ENCODE data around the gene S100A14. TPM values are rescaled to one million over a fixed set of nuclear protein-coding genes. Genes with fewer than 3 reads are reported as not detected.
"Not testable (repeated sequence)": the region's sequence is repeated elsewhere in the genome, so short reads cannot be mapped to it uniquely, and the experiment has no call there.

Gene S100A14
- total RNA-seq, 2 experiments from 2014 or later, result not detected

GRCh38 chr1:153649137-153649862 is 33.2 kb upstream of the S100A14 start:
- Mint-ChIP-seq H3K27ac (peak overlapping the region; percentile 86), H3K9me3 (no peaks in the 10 kb centered on the region), H3K36me3 (peaks cover 23% of the 10 kb centered on the region), H3K4me1 (peaks cover 30% of the 10 kb centered on the region), H3K27me3 (no peaks in the 10 kb centered on the region), H3K4me3 (peak overlapping the region; percentile 17)
- POLR2A ChIA-PET, result interaction anchor here (0.6 to 5.8 kb wide), 8 partner anchors 9 to 1324 kb away, joined by 3 to 44 read pairs (median 4); partner anchors contain the start of gene CHTOP
- DNase-seq, result peak; percentile 35
- ATAC-seq (ENCODE audit: low read depth), result peak; percentile 81

GRCh38 chr1:153648000-153648643 is 32.0 kb upstream of the S100A14 start:
- Mint-ChIP-seq H3K36me3 (peaks cover 33% of the 10 kb centered on the region), H3K27ac (no peak overlapping the region), H3K27me3 (no peaks in the 10 kb centered on the region), H3K4me1 (peaks cover 35% of the 10 kb centered on the region), H3K9me3 (no peaks in the 10 kb centered on the region), H3K4me3 (no peak overlapping the region)
- POLR2A ChIA-PET, result interaction anchor here (0.7 to 5.8 kb wide), 7 partner anchors 8 to 76 kb away, joined by 3 to 44 read pairs (median 4); partner anchors contain the start of gene CHTOP
- DNase-seq (no peak), ATAC-seq (ENCODE audit: low read depth) (no peak)

GRCh38 chr1:153647346-153647714 is 31.2 kb upstream of the S100A14 start:
- DNase-seq (no peak), ATAC-seq (ENCODE audit: low read depth) (no peak)
- H3K4me1 Mint-ChIP-seq, result peaks cover 35% of the 10 kb centered on the region
- no peak overlapping the region for H3K4me3 Mint-ChIP-seq
- no peaks in the 10 kb centered on the region for H3K27me3 Mint-ChIP-seq
- peak overlapping the region; percentile 31 for H3K27ac Mint-ChIP-seq
- no peaks in the 10 kb centered on the region for H3K9me3 Mint-ChIP-seq
- POLR2A ChIA-PET, result interaction anchor here (1.0 to 5.8 kb wide), 3 partner anchors 10 to 75 kb away, joined by 3 to 44 read pairs (median 4); partner anchors contain the start of gene CHTOP
- H3K36me3 Mint-ChIP-seq, result peaks cover 39% of the 10 kb centered on the region

- POLR2A ChIA-PET, result interaction anchor here (5.8 kb wide), 1 partner anchor 13 kb away, joined by 44 read pairs; the partner anchor contains the start of gene CHTOP
- peaks cover 35% of the 10 kb centered on the region for H3K4me1 Mint-ChIP-seq
- DNase-seq, result no peak
- ATAC-seq (ENCODE audit: low read depth), result no peak
- peaks cover 42% of the 10 kb centered on the region for H3K36me3 Mint-ChIP-seq
- peak overlapping the region; percentile 79 for H3K27ac Mint-ChIP-seq
- no peaks in the 10 kb centered on the region for H3K9me3 Mint-ChIP-seq
- no peaks in the 10 kb centered on the region for H3K27me3 Mint-ChIP-seq
- H3K4me3 Mint-ChIP-seq, result peak overlapping the region; percentile 43
Measured at GRCh38 chr1:153646672-153647345, 30.7 kb upstream of the S100A14 start.

GRCh38 chr1:153643816-153644215 is 27.7 kb upstream of the S100A14 start:
- Mint-ChIP-seq H3K27ac (no peak overlapping the region), H3K9me3 (no peaks in the 10 kb centered on the region), H3K4me1 (peaks cover 26% of the 10 kb centered on the region), H3K36me3 (peaks cover 53% of the 10 kb centered on the region), H3K27me3 (no peaks in the 10 kb centered on the region), H3K4me3 (no peak overlapping the region)
- DNase-seq (no peak), ATAC-seq (ENCODE audit: low read depth) (no peak)
- POLR2A ChIA-PET, result interaction anchor here (1.9 to 2.6 kb wide), 2 partner anchors 9 to 10 kb away, joined by 4 to 21 read pairs; partner anchors contain the start of gene CHTOP

GRCh38 chr1:153643100-153643499 is 27.0 kb upstream of the S100A14 start:
- POLR2A ChIA-PET, result interaction anchor here (1.9 to 2.6 kb wide), 2 partner anchors 9 to 11 kb away, joined by 4 to 21 read pairs; partner anchors contain the start of gene CHTOP
- Mint-ChIP-seq H3K36me3 (peaks cover 53% of the 10 kb centered on the region), H3K27me3 (no peaks in the 10 kb centered on the region), H3K4me3 (no peak overlapping the region), H3K27ac (peak overlapping the region; percentile 34), H3K4me1 (peaks cover 24% of the 10 kb centered on the region), H3K9me3 (no peaks in the 10 kb centered on the region)
- ATAC-seq (ENCODE audit: low read depth) (no peak), DNase-seq (no peak)

- ATAC-seq (ENCODE audit: low read depth), result no peak
- Mint-ChIP-seq H3K27ac (no peak overlapping the region), H3K27me3 (no peaks in the 10 kb centered on the region), H3K9me3 (no peaks in the 10 kb centered on the region), H3K36me3 (peaks cover 50% of the 10 kb centered on the region), H3K4me1 (peaks cover 26% of the 10 kb centered on the region), H3K4me3 (no peak overlapping the region)
- POLR2A ChIA-PET, result no interaction called here
- DNase-seq, result no peak
Measured at GRCh38 chr1:153642161-153642560, 26.0 kb upstream of the S100A14 start.

GRCh38 chr1:153640861-153641260 is 24.7 kb upstream of the S100A14 start:
- DNase-seq, result no peak
- Mint-ChIP-seq H3K27ac (no peak overlapping the region), H3K9me3 (no peaks in the 10 kb centered on the region), H3K4me3 (no peak overlapping the region), H3K4me1 (peaks cover 24% of the 10 kb centered on the region), H3K27me3 (no peaks in the 10 kb centered on the region), H3K36me3 (peaks cover 47% of the 10 kb centered on the region)
- POLR2A ChIA-PET, result interaction anchor here (0.5 to 2.0 kb wide), 3 partner anchors 8 to 35 kb away, joined by 3 to 7 read pairs (median 3); no protein-coding TSS in a partner anchor
- ATAC-seq (ENCODE audit: low read depth), result no peak

- H3K27me3 Mint-ChIP-seq; H3K4me3 Mint-ChIP-seq; DNase-seq; ATAC-seq (ENCODE audit: low read depth); H3K9me3 Mint-ChIP-seq; H3K27ac Mint-ChIP-seq: not testable (repeated sequence)
- Mint-ChIP-seq H3K4me1 (peaks cover 22% of the 10 kb centered on the region), H3K36me3 (peaks cover 44% of the 10 kb centered on the region)
- POLR2A ChIA-PET, result interaction anchor here (1.6 to 2.0 kb wide), 2 partner anchors 9 to 27 kb away, joined by 3 to 7 read pairs; no protein-coding TSS in a partner anchor
Measured at GRCh38 chr1:153640213-153640612, 24.1 kb upstream of the S100A14 start.

- H3K4me3 Mint-ChIP-seq, result no peak overlapping the region
- H3K36me3 Mint-ChIP-seq, result peaks cover 41% of the 10 kb centered on the region
- POLR2A ChIA-PET, result interaction anchor here (2.0 kb wide), 1 partner anchor 10 kb away, joined by 7 read pairs; no protein-coding TSS in a partner anchor
- ATAC-seq (ENCODE audit: low read depth) (no peak), DNase-seq (no peak)
- no peaks in the 10 kb centered on the region for H3K9me3 Mint-ChIP-seq
- H3K4me1 Mint-ChIP-seq, result peaks cover 18% of the 10 kb centered on the region
- H3K27ac Mint-ChIP-seq, result no peak overlapping the region
- no peaks in the 10 kb centered on the region for H3K27me3 Mint-ChIP-seq
Measured at GRCh38 chr1:153639280-153639679, 23.2 kb upstream of the S100A14 start.

- H3K27ac Mint-ChIP-seq, result no peak overlapping the region
- POLR2A ChIA-PET, result interaction anchor here (0.7 to 1.9 kb wide), 4 partner anchors 11 to 102 kb away, joined by 4 to 5 read pairs (median 5); partner anchors contain the start of genes INTS3, S100A6 and SNAPIN
- no peaks in the 10 kb centered on the region for H3K9me3 Mint-ChIP-seq
- ATAC-seq (ENCODE audit: low read depth), result no peak
- no peak for DNase-seq
- H3K27me3 Mint-ChIP-seq, result no peaks in the 10 kb centered on the region
- H3K4me3 Mint-ChIP-seq, result no peak overlapping the region
- H3K4me1 Mint-ChIP-seq, result peaks cover 18% of the 10 kb centered on the region
- peaks cover 32% of the 10 kb centered on the region for H3K36me3 Mint-ChIP-seq
Measured at GRCh38 chr1:153638261-153638660, 22.1 kb upstream of the S100A14 start.

- H3K36me3 Mint-ChIP-seq, result peaks cover 26% of the 10 kb centered on the region
- no peaks in the 10 kb centered on the region for H3K27me3 Mint-ChIP-seq
- DNase-seq (no peak), ATAC-seq (ENCODE audit: low read depth) (no peak)
- H3K4me1 Mint-ChIP-seq, result peaks cover 28% of the 10 kb centered on the region
- H3K27ac Mint-ChIP-seq, result no peak overlapping the region
- POLR2A ChIA-PET, result interaction anchor here (1.0 kb wide), 1 partner anchor 22 kb away, joined by 3 read pairs; the partner anchor contains the start of gene SNAPIN
- no peak overlapping the region for H3K4me3 Mint-ChIP-seq
- no peaks in the 10 kb centered on the region for H3K9me3 Mint-ChIP-seq
Measured at GRCh38 chr1:153636312-153636711, 20.2 kb upstream of the S100A14 start.

GRCh38 chr1:153635872-153636271 is 19.7 kb upstream of the S100A14 start:
- no peak for DNase-seq
- Mint-ChIP-seq H3K27me3 (no peaks in the 10 kb centered on the region), H3K27ac (peak overlapping the region; percentile 45), H3K4me3 (peak overlapping the region; percentile 92), H3K4me1 (peaks cover 26% of the 10 kb centered on the region), H3K36me3 (peaks cover 22% of the 10 kb centered on the region), H3K9me3 (no peaks in the 10 kb centered on the region)
- no peak for ATAC-seq (ENCODE audit: low read depth)
- POLR2A ChIA-PET, result interaction anchor here (1.0 to 3.4 kb wide), 4 partner anchors 12 to 37 kb away, joined by 3 to 44 read pairs (median 21); partner anchors contain the start of genes ILF2 and SNAPIN

All from activated naive CD8-positive, alpha-beta T cell treated with anti-CD3 and anti-CD28 coated beads, Interleukin-2, amount 10 ng/mL, durations not matched to agents 7 days and 5 days (primary cell).